Choroid plexus epithelial cell (primary cell): Measurements from ENCODE around the gene GALNT11.

Experiments
- DNase-seq: peaks from one replicate; pipeline ENCODE4 v3.0.0-alpha.2; 2010; ENCODE audit warnings: low read depth
- H3K4me3 ChIP-seq: 2 replicates; pipeline ENCODE4 v1.5.1; 2011; ENCODE audit warnings: low read depth, mild to moderate bottlenecking, control low read depth, low read length, moderate library complexity
- CTCF ChIP-seq: conservative IDR thresholded peaks from 2 replicates; pipeline ENCODE4 v1.5.1; 2011; ENCODE audit warnings: low read depth, mild to moderate bottlenecking, control low read depth, inconsistent platforms, low read length, moderate library complexity

GALNT11 gene

GRCh38 chr7:152158801-152159587, 133.5 kb downstream of the GALNT11 start:
- DNase-seq, result no peak
- no peak for TF ChIP-seq CTCF
- H3K4me3 ChIP-seq, result no peak overlapping the region

GRCh38 chr7:152161171-152161570, 135.7 kb downstream of the GALNT11 start:
- no peak for TF ChIP-seq CTCF
- no peak for DNase-seq
- no peak overlapping the region for H3K4me3 ChIP-seq

GRCh38 chr7:152162287-152162686, 136.8 kb downstream of the GALNT11 start:
- no peak for DNase-seq
- no peak overlapping the region for H3K4me3 ChIP-seq
- no peak for TF ChIP-seq CTCF
